Measurements from ENCODE around the gene CST9. TPM values are rescaled to one million over a fixed set of nuclear protein-coding genes. Genes with fewer than 3 reads are reported as not detected.
"Not testable (repeated sequence)": the region's sequence is repeated elsewhere in the genome, so short reads cannot be mapped to it uniquely, and the experiment has no call there.

Gene CST9
- total RNA-seq, 3 donors from 2014 or later (not counting 1 experiment from before 2014, with no cell fraction given): not detected

DNA sequence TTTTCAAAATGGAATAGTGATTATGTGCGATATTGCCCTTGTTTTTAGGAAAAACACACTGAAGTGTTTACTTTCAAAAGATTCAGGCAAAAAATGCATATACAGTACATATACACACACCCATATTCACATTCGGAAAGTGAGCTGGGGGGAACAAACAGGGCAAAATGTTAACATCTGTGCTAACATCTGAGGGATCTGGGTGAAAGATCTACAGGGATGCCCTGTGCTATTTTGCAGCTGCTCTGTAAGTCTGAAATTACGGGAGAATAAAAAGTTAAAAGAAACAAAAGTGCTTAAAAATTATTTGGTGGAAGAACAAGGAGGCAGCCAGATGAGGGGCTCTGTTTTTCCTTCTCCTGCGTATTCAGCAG is 31.2 kb upstream of the CST9 start:
- TF ChIP-seq, protein P1, sequence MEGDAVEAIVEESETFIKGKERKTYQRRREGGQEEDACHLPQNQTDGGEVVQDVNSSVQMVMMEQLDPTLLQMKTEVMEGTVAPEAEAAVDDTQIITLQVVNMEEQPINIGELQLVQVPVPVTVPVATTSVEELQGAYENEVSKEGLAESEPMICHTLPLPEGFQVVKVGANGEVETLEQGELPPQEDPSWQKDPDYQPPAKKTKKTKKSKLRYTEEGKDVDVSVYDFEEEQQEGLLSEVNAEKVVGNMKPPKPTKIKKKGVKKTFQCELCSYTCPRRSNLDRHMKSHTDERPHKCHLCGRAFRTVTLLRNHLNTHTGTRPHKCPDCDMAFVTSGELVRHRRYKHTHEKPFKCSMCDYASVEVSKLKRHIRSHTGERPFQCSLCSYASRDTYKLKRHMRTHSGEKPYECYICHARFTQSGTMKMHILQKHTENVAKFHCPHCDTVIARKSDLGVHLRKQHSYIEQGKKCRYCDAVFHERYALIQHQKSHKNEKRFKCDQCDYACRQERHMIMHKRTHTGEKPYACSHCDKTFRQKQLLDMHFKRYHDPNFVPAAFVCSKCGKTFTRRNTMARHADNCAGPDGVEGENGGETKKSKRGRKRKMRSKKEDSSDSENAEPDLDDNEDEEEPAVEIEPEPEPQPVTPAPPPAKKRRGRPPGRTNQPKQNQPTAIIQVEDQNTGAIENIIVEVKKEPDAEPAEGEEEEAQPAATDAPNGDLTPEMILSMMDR (IDR thresholded peaks at IDR 0.05): no peak
- peak overlapping the region; percentile 35 for H3K4me3 ChIP-seq (ENCODE audit: low read length)
- Mint-ChIP-seq H3K36me3 (no peaks in the 10 kb centered on the region), H3K27me3 (ENCODE audit: low read depth in 2 of 2) (no peaks in the 10 kb centered on the region), H3K9me3 (no peaks in the 10 kb centered on the region), H3K27ac (peak overlapping the region; percentile 60 to 77), H3K4me1 (peaks cover 6 to 19% of the 10 kb centered on the region in 2 donors), H3K4me3 (peak overlapping the region; percentile 93)
- H3K9me3 ChIP-seq (ENCODE audit: control insufficient read depth, insufficient read depth, low read length): no peaks in the 10 kb centered on the region
- H3K4me1 ChIP-seq (ENCODE audit: control insufficient read depth, insufficient read depth, low read length): peaks cover 16% of the 10 kb centered on the region
- H3K27me3 ChIP-seq (ENCODE audit: control insufficient read depth, insufficient read depth, low read length): no peaks in the 10 kb centered on the region
- ATAC-seq (no peak), DNase-seq (no peak)
- no peak overlapping the region for H3K27ac ChIP-seq (ENCODE audit: low read length)
- no peaks in the 10 kb centered on the region for H3K36me3 ChIP-seq (ENCODE audit: control insufficient read depth, insufficient read depth, low read length)
- WGBS (ENCODE audit: insufficient coverage): 47% methylated on average over 3 of the region's 4 CpGs
- intact Hi-C loops (cut with micrococcal nuclease): no loop called here

DNA sequence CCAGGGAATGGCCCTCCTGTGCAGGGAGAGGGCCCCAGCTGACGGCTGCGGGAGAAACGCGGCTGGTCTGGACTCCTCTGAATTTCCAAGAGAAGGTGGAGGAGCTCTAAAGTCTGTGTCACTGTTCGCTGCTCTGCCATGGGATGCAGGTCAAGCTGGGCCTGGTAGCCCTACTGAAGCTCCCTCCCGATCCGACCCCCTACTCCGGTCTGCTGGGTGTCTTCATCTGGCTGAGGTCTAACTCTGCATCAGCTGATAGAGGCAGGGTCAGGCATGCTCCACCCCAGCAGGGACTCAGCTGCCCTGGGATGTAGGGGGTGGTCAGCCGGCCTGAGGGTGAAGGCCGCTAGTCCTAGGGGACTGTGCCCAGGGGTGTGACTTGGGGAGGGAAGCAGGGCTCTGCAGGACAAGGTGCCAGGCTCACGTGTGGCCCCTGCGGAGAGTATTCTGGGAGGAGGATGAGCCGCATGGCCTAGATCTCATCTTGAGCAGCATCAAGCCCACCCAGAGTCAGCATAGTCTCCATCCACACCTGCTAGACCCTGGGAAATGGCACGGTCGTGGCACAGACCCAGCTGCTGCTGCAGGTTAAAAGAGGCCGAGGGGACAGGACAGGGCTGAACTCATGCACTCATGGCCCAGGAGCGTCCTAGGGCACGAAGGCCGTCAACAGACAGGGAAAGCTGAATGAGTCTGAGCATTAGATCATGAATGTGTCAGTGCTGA is 30.6 kb upstream of the CST9 start:
- H3K27me3 Mint-ChIP-seq (ENCODE audit: low read depth in 2 of 2): no peaks in the 10 kb centered on the region
- no peaks in the 10 kb centered on the region for H3K36me3 ChIP-seq (ENCODE audit: control insufficient read depth, insufficient read depth, low read length)
- peaks cover 14% of the 10 kb centered on the region for H3K4me1 ChIP-seq (ENCODE audit: control insufficient read depth, insufficient read depth, low read length)
- ATAC-seq (no peak), DNase-seq (no peak)
- no peaks in the 10 kb centered on the region for H3K9me3 ChIP-seq (ENCODE audit: control insufficient read depth, insufficient read depth, low read length)
- no peak overlapping the region for H3K27ac ChIP-seq (ENCODE audit: low read length)
- H3K4me3 Mint-ChIP-seq: peak overlapping the region; percentile 93
- no peaks in the 10 kb centered on the region for H3K27me3 ChIP-seq (ENCODE audit: control insufficient read depth, insufficient read depth, low read length)
- no peak overlapping the region for H3K4me3 ChIP-seq (ENCODE audit: low read length)
- WGBS (ENCODE audit: insufficient coverage): 93% methylated on average over 19 of the region's 19 CpGs
- no peaks in the 10 kb centered on the region for H3K36me3 Mint-ChIP-seq
- H3K9me3 Mint-ChIP-seq: no peaks in the 10 kb centered on the region
- peak overlapping the region; percentile 60 to 77 for H3K27ac Mint-ChIP-seq
- peaks cover 6 to 19% of the 10 kb centered on the region in 2 donors for H3K4me1 Mint-ChIP-seq
- TF ChIP-seq, protein P1 (IDR thresholded peaks at IDR 0.05): no peak
- intact Hi-C loops (cut with micrococcal nuclease): no loop called here

DNA sequence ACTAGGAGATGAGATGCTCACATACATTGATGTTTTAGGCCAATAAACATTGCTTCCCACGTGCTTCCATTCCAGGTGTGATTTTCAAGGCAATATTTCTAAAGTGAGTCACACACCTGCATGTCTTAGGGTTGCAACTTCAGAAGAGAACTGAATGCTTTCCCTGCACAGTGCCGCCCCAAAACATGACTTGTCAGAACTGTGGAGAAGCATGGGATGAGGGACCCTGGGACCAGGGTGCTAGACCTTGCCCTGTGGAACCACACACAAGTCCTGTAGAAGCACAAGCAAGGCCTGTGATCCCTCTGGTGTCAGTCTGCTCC is 30.0 kb upstream of the CST9 start:
- H3K4me3 ChIP-seq (ENCODE audit: low read length); H3K36me3 Mint-ChIP-seq; H3K9me3 Mint-ChIP-seq; H3K36me3 ChIP-seq (ENCODE audit: control insufficient read depth, insufficient read depth, low read length); intact Hi-C loops (cut with micrococcal nuclease); H3K27ac ChIP-seq (ENCODE audit: low read length); H3K4me3 Mint-ChIP-seq; DNase-seq; H3K27me3 Mint-ChIP-seq (ENCODE audit: low read depth in 2 of 2); H3K9me3 ChIP-seq (ENCODE audit: control insufficient read depth, insufficient read depth, low read length); H3K27ac Mint-ChIP-seq; H3K27me3 ChIP-seq (ENCODE audit: control insufficient read depth, insufficient read depth, low read length); ATAC-seq: not testable (repeated sequence)
- peaks cover 6 to 19% of the 10 kb centered on the region in 2 donors for H3K4me1 Mint-ChIP-seq
- peaks cover 13% of the 10 kb centered on the region for H3K4me1 ChIP-seq (ENCODE audit: control insufficient read depth, insufficient read depth, low read length)
- WGBS (ENCODE audit: insufficient coverage): 80% methylated on average over 1 of the region's 2 CpGs

DNA sequence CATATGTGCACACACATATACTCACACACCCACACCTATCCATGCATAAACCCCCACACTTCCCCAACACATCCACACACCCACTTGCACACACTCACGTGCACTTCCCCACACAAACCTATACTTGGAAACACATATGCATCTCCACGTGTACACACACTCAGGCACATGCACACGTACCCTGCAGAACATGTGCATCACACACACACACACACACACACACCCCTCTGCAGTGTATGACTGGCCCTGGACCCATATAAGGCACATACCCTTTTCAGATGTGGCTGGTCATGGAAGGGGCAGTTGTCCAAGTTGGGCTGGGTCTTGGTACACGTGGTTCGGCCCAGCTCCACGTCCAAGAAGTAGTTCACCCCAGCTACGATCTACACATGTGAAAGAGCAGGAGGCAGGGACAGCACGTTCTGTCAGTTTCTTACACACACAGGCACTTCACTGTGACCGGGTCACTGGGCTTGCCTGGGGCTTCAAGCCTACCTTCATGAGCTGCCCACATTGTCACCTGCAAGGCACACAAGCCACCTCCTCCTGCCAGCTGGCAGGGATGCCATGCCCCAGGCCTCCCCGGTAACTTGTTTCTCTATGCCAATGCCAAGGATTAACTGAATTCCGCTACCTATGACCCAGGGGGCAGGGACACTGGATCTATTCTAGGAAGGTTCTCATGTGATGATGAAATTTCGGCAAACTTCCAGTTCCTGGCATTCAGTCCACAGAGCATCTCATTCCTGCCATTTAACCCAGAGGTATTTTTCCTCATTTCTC is 29.5 kb upstream of the CST9 start:
- Mint-ChIP-seq H3K4me1 (peaks cover 6 to 19% of the 10 kb centered on the region in 2 donors), H3K36me3 (no peaks in the 10 kb centered on the region), H3K27ac (no peak overlapping the region), H3K4me3 (no peak overlapping the region), H3K9me3 (no peaks in the 10 kb centered on the region), H3K27me3 (ENCODE audit: low read depth in 2 of 2) (no peaks in the 10 kb centered on the region)
- no peak overlapping the region for H3K4me3 ChIP-seq (ENCODE audit: low read length)
- ATAC-seq: peak in 1 of 3 donors; percentile 10
- TF ChIP-seq, protein P1 (IDR thresholded peaks at IDR 0.05): no peak
- no peaks in the 10 kb centered on the region for H3K27me3 ChIP-seq (ENCODE audit: control insufficient read depth, insufficient read depth, low read length)
- WGBS (ENCODE audit: insufficient coverage): 81% methylated on average over 12 of the region's 12 CpGs
- peaks cover 10% of the 10 kb centered on the region for H3K4me1 ChIP-seq (ENCODE audit: control insufficient read depth, insufficient read depth, low read length)
- intact Hi-C loops (cut with micrococcal nuclease): no loop called here
- DNase-seq: no peak
- no peaks in the 10 kb centered on the region for H3K36me3 ChIP-seq (ENCODE audit: control insufficient read depth, insufficient read depth, low read length)
- H3K9me3 ChIP-seq (ENCODE audit: control insufficient read depth, insufficient read depth, low read length): no peaks in the 10 kb centered on the region
- H3K27ac ChIP-seq (ENCODE audit: low read length): no peak overlapping the region
